Bronchial epithelial cell (primary cell): Measurements from ENCODE around the gene ACBD6. TPM values are rescaled to one million over a fixed set of nuclear protein-coding genes. Genes with fewer than 3 reads are reported as not detected.

ENCODE experiments used
- DNase-seq: peaks from one replicate; pipeline ENCODE4 v3.0.0-alpha.2; 2010; ENCODE audit warnings: low read depth
- FAIRE-seq: peaks from 2 replicates; lab custom pipeline; 2011; peaks lifted over from hg19 to GRCh38; lab: Jason Lieb, UNC
- H3K27me3 ChIP-seq: 2 replicates; pipeline ENCODE4 v1.5.1; 2011; ENCODE audit warnings: low read length; ENCODE audit not compliant: control insufficient read depth, insufficient read depth
- H3K36me3 ChIP-seq: 2 replicates; pipeline ENCODE4 v1.5.1; 2011; ENCODE audit warnings: low read length; ENCODE audit not compliant: control insufficient read depth, insufficient read depth
- H3K4me3 ChIP-seq: 2 replicates; pipeline ENCODE4 v1.5.1; 2011; ENCODE audit warnings: mild to moderate bottlenecking, low read depth, low read length, control low read depth
- CTCF ChIP-seq: IDR thresholded peaks from 2 replicates; pipeline ENCODE4 v1.5.1; 2011; ENCODE audit warnings: mild to moderate bottlenecking, moderate library complexity, low read length, control low read depth, inconsistent platforms; ENCODE audit not compliant: insufficient read depth, severe bottlenecking
- total RNA-seq: library from RNA; depleted of rRNA; stranded (reverse); fragments of >200 nt; gene quantifications from 2 replicates; pipeline ENCODE4 v1.2.1, GENCODE V29; 2014

ACBD6 gene
- total RNA-seq, 1 donor from 2014 or later = 118 TPM

- FAIRE-seq (no peak), DNase-seq (peak; percentile 97)
- no peak for TF ChIP-seq CTCF
- no peaks in the 10 kb centered on the region for H3K36me3 ChIP-seq
- no peak overlapping the region for H3K4me3 ChIP-seq
- H3K27me3 ChIP-seq = no peaks in the 10 kb centered on the region
Measured at GRCh38 chr1:180530501-180530900, 28.1 kb upstream of the ACBD6 start.

- TF ChIP-seq CTCF = no peak
- FAIRE-seq = no peak
- no peak overlapping the region for H3K4me3 ChIP-seq
Measured at GRCh38 chr1:180528868-180529470, 26.6 kb upstream of the ACBD6 start.

GRCh38 chr1:180527101-180527669 is 24.8 kb upstream of the ACBD6 start:
- H3K4me3 ChIP-seq = no peak overlapping the region
- H3K27me3 ChIP-seq = no peaks in the 10 kb centered on the region
- no peaks in the 10 kb centered on the region for H3K36me3 ChIP-seq
- FAIRE-seq = no peak
- DNase-seq = peak; percentile 82
- no peak for TF ChIP-seq CTCF

More at GRCh38 chr1:180528868-180529470, 26.6 kb upstream of the ACBD6 start:
- no peaks in the 10 kb centered on the region for H3K36me3 ChIP-seq
- no peaks in the 10 kb centered on the region for H3K27me3 ChIP-seq
- no peak for DNase-seq

- no peak overlapping the region for H3K4me3 ChIP-seq
- H3K27me3 ChIP-seq = no peaks in the 10 kb centered on the region
- FAIRE-seq (no peak), DNase-seq (no peak)
- no peaks in the 10 kb centered on the region for H3K36me3 ChIP-seq
- TF ChIP-seq CTCF = no peak
Measured at GRCh38 chr1:180525715-180526039, 23.3 kb upstream of the ACBD6 start.

- FAIRE-seq = no peak
- peak; percentile 91 for DNase-seq
- TF ChIP-seq CTCF = no peak
- no peaks in the 10 kb centered on the region for H3K27me3 ChIP-seq
- H3K36me3 ChIP-seq = no peaks in the 10 kb centered on the region
- H3K4me3 ChIP-seq = no peak overlapping the region
Measured at GRCh38 chr1:180524915-180525714, 22.7 kb upstream of the ACBD6 start.
